Gastrocnemius medialis (tissue), 4 donors: Measurements from ENCODE around the gene FMN2.

Source experiments
- CTCF ChIP-seq, 5 experiments: fragments of 450-650 bp in 3 of 5; fragments of 200-600 bp in 2 of 5; sonication (generic) in 2 of 5; IDR thresholded peaks in 4 of 5; conservative IDR thresholded peaks in 1 of 5; 1 replicate in 4 of 5; 2 replicates in 1 of 5; pipeline ENCODE4 v1.5.1; 2016 to 2019; ENCODE audit warnings: antibody characterized with exemption in 5 of 5, mild to moderate bottlenecking in 3 of 5, moderate library complexity in 3 of 5
- POLR2A ChIP-seq, 2 donors: fragments of 450-650 bp; IDR thresholded peaks; one replicate each; pipeline ENCODE4 v1.6.1; 2017; ENCODE audit warnings: antibody characterized with exemption in 2 of 2, mild to moderate bottlenecking in 2 of 2, moderate library complexity in 2 of 2

DNA sequence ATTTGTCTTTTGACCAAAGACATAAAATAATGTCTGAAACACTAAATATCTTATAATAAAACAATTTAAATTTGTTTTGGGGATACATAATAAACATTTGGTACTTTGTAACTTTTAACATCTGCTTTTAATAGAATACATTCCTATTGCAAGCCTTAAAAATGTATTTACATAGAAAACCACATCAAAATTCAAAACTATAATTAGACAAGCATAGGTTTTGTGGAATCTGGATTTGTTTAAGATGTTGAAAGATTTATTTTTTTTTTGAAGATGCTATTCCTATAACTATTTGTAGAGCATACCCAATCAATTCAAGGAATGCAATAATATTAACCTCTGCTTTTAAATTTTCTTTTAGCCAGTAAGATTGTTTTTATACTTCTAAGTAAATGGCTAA, 125.7 kb downstream of the FMN2 start:
- TF ChIP-seq CTCF (IDR thresholded peaks at IDR 0.05 in 4 of 5, conservative IDR thresholded peaks at IDR 0.05 in 1 of 5) (no peak), POLR2A (IDR thresholded peaks at IDR 0.05) (no peak)
